Keratinocyte (primary cell): ENCODE measurements around the gene RNF39. TPM values are rescaled to one million over a fixed set of nuclear protein-coding genes. Genes with fewer than 3 reads are reported as not detected.

Experiments
- DNase-seq: peaks from one replicate; pipeline ENCODE4 v3.0.0-alpha.2; 2011; ENCODE audit warnings: low read depth, missing footprints, low spot score
- FAIRE-seq: peaks from 2 replicates; lab custom pipeline; 2011; peaks lifted over from hg19 to GRCh38; lab: Jason Lieb, UNC
- H2AFZ ChIP-seq: 2 replicates; pipeline ENCODE4 v1.6.0; 2012; ENCODE audit warnings: low read length, control low read depth, inconsistent platforms; ENCODE audit not compliant: control insufficient read depth
- H3K27ac ChIP-seq: 2 replicates; pipeline ENCODE4 v1.5.1; 2011; ENCODE audit warnings: low read length; ENCODE audit not compliant: control insufficient read depth, insufficient read depth
- H3K27me3 ChIP-seq: 3 replicates; pipeline ENCODE4 v1.6.0; 2011; ENCODE audit warnings: low read length; ENCODE audit not compliant: control insufficient read depth, insufficient read depth; ENCODE audit errors: extremely low read depth
- H3K36me3 ChIP-seq, 2 experiments: 2 replicates in 1 of 2; 3 replicates in 1 of 2; pipeline ENCODE4 v1.5.1; 2011; ENCODE audit warnings: low read length in 2 of 2, mild to moderate bottlenecking in 1 of 2; ENCODE audit not compliant: control insufficient read depth in 2 of 2, insufficient read depth in 2 of 2; ENCODE audit errors: extremely low read depth in 1 of 2
- H3K4me1 ChIP-seq: 3 replicates; pipeline ENCODE4 v1.5.1; 2011; ENCODE audit warnings: low read length; ENCODE audit not compliant: control insufficient read depth, insufficient read depth; ENCODE audit errors: extremely low read depth
- H3K4me2 ChIP-seq: 3 replicates; pipeline ENCODE4 v1.6.0; 2011; ENCODE audit warnings: low read depth, low read length; ENCODE audit not compliant: control insufficient read depth, insufficient read depth; ENCODE audit errors: extremely low read depth
- H3K4me3 ChIP-seq, 3 experiments: fragments of 200-600 bp in 1 of 3; sonication (generic) in 1 of 3; 2 replicates in 2 of 3; 3 replicates in 1 of 3; pipeline ENCODE4 v1.5.1; 2011 to 2016; ENCODE audit warnings: low read length in 3 of 3, mild to moderate bottlenecking in 3 of 3, control low read depth in 2 of 3, inconsistent platforms in 1 of 3, low read depth in 1 of 3, mixed read lengths in 1 of 3, mixed run types in 1 of 3, moderate library complexity in 1 of 3; ENCODE audit not compliant: control insufficient read depth in 2 of 3, insufficient read depth in 2 of 3; ENCODE audit errors: extremely low read depth in 1 of 3
- H3K79me2 ChIP-seq: 2 replicates; pipeline ENCODE4 v1.6.0; 2012; ENCODE audit warnings: low read length; ENCODE audit not compliant: control insufficient read depth, insufficient read depth
- H3K9ac ChIP-seq: 3 replicates; pipeline ENCODE4 v1.6.0; 2011; ENCODE audit warnings: low read length; ENCODE audit not compliant: control insufficient read depth, insufficient read depth; ENCODE audit errors: extremely low read depth
- H3K9me1 ChIP-seq: 3 replicates; pipeline ENCODE4 v1.6.0; 2011; ENCODE audit warnings: low read length; ENCODE audit not compliant: control insufficient read depth, insufficient read depth; ENCODE audit errors: extremely low read depth
- H3K9me3 ChIP-seq: 2 replicates; pipeline ENCODE4 v1.5.1; 2012; ENCODE audit warnings: low read depth, low read length; ENCODE audit not compliant: control insufficient read depth
- H4K20me1 ChIP-seq: 3 replicates; pipeline ENCODE4 v1.6.0; 2011; ENCODE audit warnings: low read length; ENCODE audit not compliant: control insufficient read depth, insufficient read depth; ENCODE audit errors: extremely low read depth
- CTCF ChIP-seq, 3 experiments: IDR thresholded peaks in 1 of 3; conservative IDR thresholded peaks in 1 of 3; optimal IDR thresholded peaks in 1 of 3; 2 replicates in 2 of 3; 3 replicates in 1 of 3; pipeline versions ENCODE3 to v1.5.1; 2011; ENCODE audit warnings: low read length in 3 of 3, mild to moderate bottlenecking in 3 of 3, moderate library complexity in 2 of 3, control low read depth in 1 of 3, inconsistent platforms in 1 of 3; ENCODE audit not compliant: insufficient read depth in 2 of 3; ENCODE audit errors: extremely low read depth in 1 of 3
- EZH2 ChIP-seq: IDR thresholded peaks from one replicate; pipeline ENCODE4 v1.6.1; 2012; ENCODE audit warnings: inconsistent platforms, mild to moderate bottlenecking, low read length, moderate library complexity
- dilution Hi-C: fragments of 300-500 bp; cut with MboI; formaldehyde crosslinking; loops from one replicate; pipeline ENCODE4 v1.7.0; 2020; ENCODE audit warnings: low sequenced_read_pairs; ENCODE audit not compliant: extremely low pct_ligation_motif_present
- polyA plus RNA-seq, 5 experiments: library from polyadenylated mRNA; depleted of rRNA in 3 of 5; stranded (reverse) in 3 of 5; stranded (forward) in 1 of 5; unstranded in 1 of 5; fragments of >200 nt; gene quantifications; 1 replicate in 1 of 5; 2 replicates in 3 of 5; 3 replicates in 1 of 5; pipeline versions ENCODE4 v1.2.1 to v1.2.3, GENCODE V29; 2011 to 2012; ENCODE audit warnings: missing spikeins in 2 of 5, low read depth in 1 of 5, low replicate concordance in 1 of 5

RNF39 gene
- polyA plus RNA-seq, 1 donor (not counting 4 experiments of a cell fraction or from before 2014, with no cell fraction given) = 4.4 TPM

- Histone ChIP-seq H3K36me3 (no peaks in the 10 kb centered on the region), H4K20me1 (no peaks in the 10 kb centered on the region), H3K27ac (no peak overlapping the region), H3K4me3 (no peak overlapping the region), H3K27me3 (peaks cover 4% of the 10 kb centered on the region), H3K79me2 (no peaks in the 10 kb centered on the region), H3K4me2 (no peak overlapping the region), H3K9me1 (no peaks in the 10 kb centered on the region), H2AFZ (no peak overlapping the region), H3K4me1 (peaks cover 15% of the 10 kb centered on the region), H3K9ac (no peak overlapping the region), H3K9me3 (no peaks in the 10 kb centered on the region)
- FAIRE-seq = no peak
- dilution Hi-C loops = loop anchor here (10.0 kb wide), 1 partner anchor 58 kb away; the partner anchor contains the start of gene TRIM40
- no peak for DNase-seq
- TF ChIP-seq EZH2 = no peak
- no peak for TF ChIP-seq CTCF (optimal IDR thresholded peaks at IDR 0.05 in 1 of 3, IDR thresholded peaks at IDR 0.05 in 1 of 3, conservative IDR thresholded peaks at IDR 0.05 in 1 of 3; ENCODE audit: extremely low read depth in 1 of 3, insufficient read depth in 2 of 3, low read length in 3 of 3)
Measured at GRCh38 chr6:30077218-30077617, 1.6 kb upstream of the RNF39 start.

GRCh38 chr6:30075790-30076732 lies 492 bp upstream of the RNF39 start:
- no peaks in the 10 kb centered on the region for H3K9me1 ChIP-seq
- no peaks in the 10 kb centered on the region for H4K20me1 ChIP-seq
- H3K9ac ChIP-seq = peak overlapping the region; percentile 74
- no peaks in the 10 kb centered on the region for H3K9me3 ChIP-seq
- peaks cover 15% of the 10 kb centered on the region for H3K4me1 ChIP-seq
- peak overlapping the region; percentile 63 for H3K27ac ChIP-seq
- no peaks in the 10 kb centered on the region for H3K79me2 ChIP-seq
- no peaks in the 10 kb centered on the region for H3K36me3 ChIP-seq
- peak overlapping the region; percentile 95 for H3K4me2 ChIP-seq
- dilution Hi-C loops = loop anchor here (10.0 kb wide), 1 partner anchor 59 kb away; the partner anchor contains the start of gene TRIM40
- peaks cover 4% of the 10 kb centered on the region for H3K27me3 ChIP-seq
- FAIRE-seq (peak; percentile 92), DNase-seq (peak; percentile 85)
- H2AFZ ChIP-seq = peak overlapping the region; percentile 63
- H3K4me3 ChIP-seq = peak overlapping the region; percentile 59 to 90 (median 77)
- TF ChIP-seq EZH2 (no peak), CTCF (optimal IDR thresholded peaks at IDR 0.05 in 1 of 3, IDR thresholded peaks at IDR 0.05 in 1 of 3, conservative IDR thresholded peaks at IDR 0.05 in 1 of 3; ENCODE audit: extremely low read depth in 1 of 3, insufficient read depth in 2 of 3, low read length in 3 of 3) (peak; percentile 48 to 63 (median 56))
